ENCODE results near the gene DGKB. TPM values are rescaled to one million over a fixed set of nuclear protein-coding genes. Genes with fewer than 3 reads are reported as not detected.

Gene DGKB
- total RNA-seq, 1 experiment from 2014 or later = not detected

- intact Hi-C loops (cut with micrococcal nuclease; ENCODE audit: unreplicated experiment) = no loop called here
- POLR2A ChIA-PET (ENCODE audit: low non-redundant PET) = no interaction called here
Measured at GRCh38 chr7:14739168-14739840, 163.2 kb downstream of the DGKB start.

GRCh38 chr7:14738086-14738485 is 164.5 kb downstream of the DGKB start:
- H3K9me3 ChIP-seq (ENCODE audit: low read depth, low read length, poor library complexity, severe bottlenecking) = peaks cover 8% of the 10 kb centered on the region
- ChIA-PET POLR2A (ENCODE audit: low non-redundant PET) (no interaction called here), CTCF (no interaction called here)
- TF ChIP-seq EZH2 (IDR thresholded peaks at IDR 0.05; ENCODE audit: borderline replicate concordance, low read depth, low read length, poor library complexity, severe bottlenecking) (no peak), CTCF (conservative IDR thresholded peaks at IDR 0.05; ENCODE audit: low read depth, low read length) (no peak)
- no peak for DNase-seq (ENCODE audit: low spot score)
- H3K4me1 ChIP-seq (ENCODE audit: insufficient read depth, low read length, poor library complexity, severe bottlenecking) = no peaks in the 10 kb centered on the region
- H3K36me3 ChIP-seq (ENCODE audit: insufficient read depth, low read length, poor library complexity, severe bottlenecking) = no peaks in the 10 kb centered on the region
- intact Hi-C loops (cut with micrococcal nuclease; ENCODE audit: unreplicated experiment) = no loop called here
- no TSS peak for BruUV-seq (replicated peaks)
- no peaks in the 10 kb centered on the region for H3K27me3 ChIP-seq (replicated peaks; ENCODE audit: insufficient read depth, low read depth, low read length, poor library complexity)
- no peak overlapping the region for H3K27ac ChIP-seq (ENCODE audit: low read depth, low read length, poor library complexity, severe bottlenecking)
- no peak overlapping the region for H3K4me3 ChIP-seq (ENCODE audit: low read depth, low read length, poor library complexity, severe bottlenecking)

More at GRCh38 chr7:14739168-14739840, 163.2 kb downstream of the DGKB start:
- H3K27ac ChIP-seq (ENCODE audit: low read depth, low read length, poor library complexity, severe bottlenecking) = no peak overlapping the region
- no peaks in the 10 kb centered on the region for H3K4me1 ChIP-seq (ENCODE audit: insufficient read depth, low read length, poor library complexity, severe bottlenecking)
- H3K4me3 ChIP-seq (ENCODE audit: low read depth, low read length, poor library complexity, severe bottlenecking) = no peak overlapping the region
- H3K9me3 ChIP-seq (ENCODE audit: low read depth, low read length, poor library complexity, severe bottlenecking) = peaks cover 16% of the 10 kb centered on the region
- H3K36me3 ChIP-seq (ENCODE audit: insufficient read depth, low read length, poor library complexity, severe bottlenecking) = no peaks in the 10 kb centered on the region
- DNase-seq (ENCODE audit: low spot score) = no peak
- BruUV-seq (replicated peaks) = no TSS peak
- no peaks in the 10 kb centered on the region for H3K27me3 ChIP-seq (replicated peaks; ENCODE audit: insufficient read depth, low read depth, low read length, poor library complexity)
- TF ChIP-seq EZH2 (IDR thresholded peaks at IDR 0.05; ENCODE audit: borderline replicate concordance, low read depth, low read length, poor library complexity, severe bottlenecking) = no peak
- no peak for TF ChIP-seq CTCF (conservative IDR thresholded peaks at IDR 0.05; ENCODE audit: low read depth, low read length)
- CTCF ChIA-PET = no interaction called here

- intact Hi-C loops (cut with micrococcal nuclease; ENCODE audit: unreplicated experiment) = loop anchor here (5.0 kb wide), 1 partner anchor 187 kb away; no protein-coding TSS in a partner anchor
- peak; percentile 62 for DNase-seq (ENCODE audit: low spot score)
- BruUV-seq (replicated peaks) = no TSS peak
- no peaks in the 10 kb centered on the region for H3K27me3 ChIP-seq (replicated peaks; ENCODE audit: insufficient read depth, low read depth, low read length, poor library complexity)
- no peaks in the 10 kb centered on the region for H3K4me1 ChIP-seq (ENCODE audit: insufficient read depth, low read length, poor library complexity, severe bottlenecking)
- H3K9me3 ChIP-seq (ENCODE audit: low read depth, low read length, poor library complexity, severe bottlenecking) = no peaks in the 10 kb centered on the region
- ChIA-PET POLR2A (ENCODE audit: low non-redundant PET) (no interaction called here), CTCF (interaction anchor here (1.0 kb wide), 2 partner anchors 190 to 281 kb away, joined by 3 to 5 read pairs; no protein-coding TSS in a partner anchor)
- TF ChIP-seq CTCF (conservative IDR thresholded peaks at IDR 0.05; ENCODE audit: low read depth, low read length) (peak; percentile 65), EZH2 (IDR thresholded peaks at IDR 0.05; ENCODE audit: borderline replicate concordance, low read depth, low read length, poor library complexity, severe bottlenecking) (no peak)
- no peaks in the 10 kb centered on the region for H3K36me3 ChIP-seq (ENCODE audit: insufficient read depth, low read length, poor library complexity, severe bottlenecking)
- no peak overlapping the region for H3K4me3 ChIP-seq (ENCODE audit: low read depth, low read length, poor library complexity, severe bottlenecking)
- no peak overlapping the region for H3K27ac ChIP-seq (ENCODE audit: low read depth, low read length, poor library complexity, severe bottlenecking)
Measured at GRCh38 chr7:14734839-14735321, 167.7 kb downstream of the DGKB start.
